Fibroblast of mammary gland (primary cell): ENCODE data around the gene CSK.
"Not testable (repeated sequence)": the region's sequence is repeated elsewhere in the genome, so short reads cannot be mapped to it uniquely, and the experiment has no call there.

ENCODE experiments used
- DNase-seq: peaks from one replicate; pipeline ENCODE4 v3.0.0-alpha.2; 2010; ENCODE audit warnings: low read depth
- H3K4me3 ChIP-seq: 2 replicates; pipeline ENCODE4 v1.5.1; 2011; ENCODE audit warnings: low read depth, mild to moderate bottlenecking, low read length, moderate library complexity; ENCODE audit not compliant: control insufficient read depth
- TF ChIP-seq, protein P1 (sequence below): conservative IDR thresholded peaks from 2 replicates; pipeline ENCODE4 v1.5.1; 2011; ENCODE audit warnings: low read depth, low read length, inconsistent platforms; ENCODE audit not compliant: control insufficient read depth, insufficient read depth

The CSK gene

DNA sequence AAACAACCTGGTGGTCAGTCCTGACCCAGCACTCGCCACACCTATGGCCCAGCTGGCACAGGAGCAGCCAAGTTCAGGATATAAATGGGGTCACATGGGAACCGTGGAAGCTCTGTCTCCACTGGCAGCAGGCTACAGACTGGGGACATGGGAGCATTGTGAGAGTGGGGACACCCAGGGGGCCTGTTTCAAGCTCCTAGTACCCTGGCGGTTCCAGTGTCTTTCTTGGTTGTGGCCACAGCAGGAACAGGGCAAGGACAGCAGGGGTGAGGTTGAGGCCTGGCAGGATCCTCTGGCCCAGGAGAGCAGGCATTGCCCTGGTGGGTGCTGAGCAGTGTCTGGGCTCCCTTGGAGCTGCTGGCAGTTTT lies 1.9 kb downstream of the CSK start:
- TF ChIP-seq, protein P1, sequence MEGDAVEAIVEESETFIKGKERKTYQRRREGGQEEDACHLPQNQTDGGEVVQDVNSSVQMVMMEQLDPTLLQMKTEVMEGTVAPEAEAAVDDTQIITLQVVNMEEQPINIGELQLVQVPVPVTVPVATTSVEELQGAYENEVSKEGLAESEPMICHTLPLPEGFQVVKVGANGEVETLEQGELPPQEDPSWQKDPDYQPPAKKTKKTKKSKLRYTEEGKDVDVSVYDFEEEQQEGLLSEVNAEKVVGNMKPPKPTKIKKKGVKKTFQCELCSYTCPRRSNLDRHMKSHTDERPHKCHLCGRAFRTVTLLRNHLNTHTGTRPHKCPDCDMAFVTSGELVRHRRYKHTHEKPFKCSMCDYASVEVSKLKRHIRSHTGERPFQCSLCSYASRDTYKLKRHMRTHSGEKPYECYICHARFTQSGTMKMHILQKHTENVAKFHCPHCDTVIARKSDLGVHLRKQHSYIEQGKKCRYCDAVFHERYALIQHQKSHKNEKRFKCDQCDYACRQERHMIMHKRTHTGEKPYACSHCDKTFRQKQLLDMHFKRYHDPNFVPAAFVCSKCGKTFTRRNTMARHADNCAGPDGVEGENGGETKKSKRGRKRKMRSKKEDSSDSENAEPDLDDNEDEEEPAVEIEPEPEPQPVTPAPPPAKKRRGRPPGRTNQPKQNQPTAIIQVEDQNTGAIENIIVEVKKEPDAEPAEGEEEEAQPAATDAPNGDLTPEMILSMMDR, result no peak
- DNase-seq, result no peak
- peak overlapping the region; percentile 85 for H3K4me3 ChIP-seq

DNA sequence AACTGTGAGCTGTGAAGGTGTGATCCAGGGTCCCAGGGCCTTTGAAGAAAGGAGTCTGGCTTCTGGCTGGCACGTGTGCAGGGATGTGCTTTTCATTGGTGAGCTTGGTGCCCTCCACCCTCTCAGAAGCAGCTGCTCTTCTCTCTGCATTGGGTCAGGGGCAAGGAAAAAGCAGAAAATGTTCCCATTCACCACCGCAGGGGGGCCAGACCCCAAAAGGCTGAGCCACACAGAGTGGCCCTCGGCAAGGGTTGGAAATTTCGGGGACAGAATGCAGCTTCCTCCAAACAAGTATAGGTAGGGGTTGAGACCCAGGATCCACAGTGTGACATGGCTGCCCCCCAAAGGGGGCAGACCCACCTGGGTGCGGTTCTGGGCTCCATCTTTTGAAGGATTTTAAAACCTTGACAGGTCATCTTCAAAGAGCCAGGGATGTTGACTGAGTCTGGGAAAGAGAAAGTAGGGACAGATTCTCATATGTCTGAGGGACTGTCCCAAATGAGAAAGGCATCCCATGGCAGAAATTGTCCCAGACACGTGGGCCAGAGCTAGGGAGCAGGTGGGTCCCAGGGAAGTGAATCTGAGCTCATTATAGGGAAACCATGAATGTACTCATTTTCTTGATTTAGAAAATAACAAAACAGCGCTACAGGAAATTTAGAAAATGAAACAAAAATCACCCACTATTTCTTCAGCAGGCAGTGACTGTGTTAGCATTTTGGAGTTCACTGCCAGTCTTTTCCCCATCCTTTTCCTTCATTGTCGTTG lies 2.7 kb downstream of the CSK start:
- no peak for DNase-seq
- H3K4me3 ChIP-seq, result no peak overlapping the region
- TF ChIP-seq, protein P1, result no peak

DNA sequence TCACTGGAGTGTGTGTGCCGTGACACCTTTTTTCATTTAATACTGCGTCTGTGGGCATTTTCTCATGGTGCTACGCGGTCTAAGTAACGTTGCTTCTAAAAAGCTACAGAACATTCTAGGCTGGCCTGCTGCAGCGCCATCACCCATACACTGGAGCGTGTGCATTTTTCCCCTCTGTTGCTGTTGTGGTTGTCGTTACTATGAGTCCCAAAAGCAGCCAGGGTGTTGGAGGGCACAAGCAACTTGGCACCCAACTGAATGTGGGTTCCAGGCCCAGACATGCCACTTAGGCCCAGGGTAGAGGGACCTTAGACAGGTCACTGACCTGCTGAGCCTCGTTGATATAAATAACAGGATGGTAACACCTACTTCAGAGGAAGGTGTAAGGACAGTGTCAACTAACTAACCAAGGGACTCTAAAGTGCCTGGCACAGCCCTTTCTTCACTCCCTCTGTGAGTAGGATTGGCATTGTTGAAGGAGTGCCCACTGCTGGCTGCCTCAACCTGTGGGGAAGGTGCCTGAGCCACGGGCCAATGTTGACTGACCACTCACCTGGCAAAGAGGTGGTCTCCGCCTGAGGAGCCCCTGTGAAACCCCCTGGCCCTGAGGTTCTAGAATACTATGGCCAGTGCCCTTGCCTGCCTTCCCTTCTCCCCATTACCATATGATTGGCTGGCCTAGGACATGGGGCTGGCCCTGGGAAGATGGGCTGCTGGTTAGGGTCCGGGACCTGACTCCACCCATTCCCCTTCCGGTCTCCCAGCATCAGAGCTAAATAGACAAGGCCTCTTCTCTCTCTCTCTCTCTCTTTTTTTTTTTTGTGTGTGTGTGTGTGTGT lies 3.5 kb downstream of the CSK start:
- H3K4me3 ChIP-seq, result no peak overlapping the region
- DNase-seq, result no peak

DNA sequence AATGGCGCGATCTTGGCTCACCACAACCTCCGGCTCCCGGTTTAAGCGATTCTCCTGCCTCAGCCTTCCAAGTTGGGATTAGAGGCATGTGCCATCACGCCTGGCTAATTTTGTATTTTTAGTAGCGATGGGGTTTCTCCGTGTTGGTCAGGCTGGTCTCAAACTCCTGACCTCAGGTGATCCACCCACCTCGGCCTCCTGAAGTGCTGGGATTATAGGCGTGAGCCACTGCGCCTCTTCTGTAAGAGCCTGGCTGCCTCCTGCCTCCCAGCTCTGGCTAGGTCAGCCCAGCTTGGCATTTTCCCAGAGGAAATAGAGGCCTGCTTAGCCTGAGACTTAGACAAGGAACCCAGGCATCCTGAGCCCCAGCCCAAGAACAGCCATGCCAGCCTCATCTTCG lies 4.2 kb downstream of the CSK start:
- H3K4me3 ChIP-seq, DNase-seq: not testable (repeated sequence)

More for the DNA sequence above, 3.5 kb downstream of the CSK start:
- TF ChIP-seq, protein P1, result no peak

DNA sequence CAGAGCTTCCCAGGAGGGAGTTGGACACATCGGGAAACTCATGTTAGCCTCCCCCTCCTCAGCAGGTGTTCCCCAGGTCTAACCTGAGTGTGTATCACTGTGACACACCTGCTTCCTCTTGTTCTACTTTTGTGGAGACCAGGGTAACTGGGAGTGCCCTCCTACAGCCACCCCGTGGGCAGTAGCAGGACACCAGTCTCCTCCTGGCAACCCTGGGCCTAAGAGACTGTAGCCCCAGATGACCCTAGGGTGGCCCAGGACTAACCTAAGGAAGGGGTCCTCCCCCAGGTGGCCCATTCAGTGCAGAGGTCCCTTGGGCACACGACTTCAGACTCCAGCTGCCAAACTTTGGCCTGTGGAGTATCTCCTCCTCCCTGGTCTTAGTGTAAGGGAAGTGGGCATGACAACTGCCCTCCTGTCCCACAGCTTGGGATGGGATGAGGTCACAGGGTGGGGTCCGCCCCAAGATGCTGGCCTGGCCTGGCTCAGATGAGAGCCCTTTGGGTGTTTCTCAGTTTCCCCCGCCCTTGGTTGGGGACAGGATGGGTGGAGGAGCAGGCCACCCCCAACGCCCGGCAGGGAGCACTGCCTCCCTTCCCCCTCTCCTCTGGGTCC lies 4.8 kb downstream of the CSK start:
- TF ChIP-seq, protein P1, result no peak
- DNase-seq, result no peak
- H3K4me3 ChIP-seq, result no peak overlapping the region

DNA sequence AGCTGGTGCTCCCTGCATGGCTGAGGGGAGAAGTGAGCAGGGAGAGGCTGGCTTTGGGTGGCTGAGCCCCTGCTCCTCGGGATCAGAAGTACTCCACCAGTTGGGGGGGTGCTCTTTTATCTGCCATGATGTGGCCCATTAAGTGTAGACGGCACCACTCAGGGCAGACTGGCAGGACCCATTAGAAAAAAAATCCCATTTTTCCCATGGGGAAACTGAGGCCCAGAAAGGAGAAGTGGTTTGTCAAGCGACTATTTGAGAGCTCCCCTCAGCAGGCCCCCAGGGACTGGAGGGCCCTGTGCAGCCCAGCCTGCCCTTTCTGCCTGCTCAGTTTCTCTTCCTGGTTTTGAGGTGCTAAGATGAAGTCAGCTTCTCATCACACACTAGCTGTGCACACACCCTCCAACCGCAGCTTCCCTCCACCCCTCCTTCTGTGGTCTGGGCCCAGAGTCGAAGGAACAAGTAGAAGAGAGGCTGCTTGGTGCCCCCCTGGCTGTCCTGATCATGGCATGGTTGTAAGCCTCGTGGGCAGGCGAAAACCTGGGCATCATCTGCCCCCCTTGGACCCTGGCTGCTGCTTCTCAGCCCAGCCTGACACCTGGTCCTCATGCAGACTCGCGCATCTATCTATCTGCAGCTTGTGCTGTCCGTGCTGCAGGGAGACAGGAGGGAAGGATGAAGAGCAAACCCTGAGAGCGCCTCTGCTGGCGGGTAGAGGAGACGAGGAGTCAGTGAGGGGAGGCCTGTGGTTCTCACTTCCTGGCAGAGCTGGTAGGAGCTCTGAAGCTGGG lies 5.6 kb downstream of the CSK start:
- TF ChIP-seq, protein P1, result peak; percentile 48
- DNase-seq, result peak; percentile 61
- no peak overlapping the region for H3K4me3 ChIP-seq
